ENCODE data around the gene FXYD4. TPM values are rescaled to one million over a fixed set of nuclear protein-coding genes. Genes with fewer than 3 reads are reported as not detected.

The FXYD4 gene
- total RNA-seq, 3 donors from 2014 or later: not detected

DNA sequence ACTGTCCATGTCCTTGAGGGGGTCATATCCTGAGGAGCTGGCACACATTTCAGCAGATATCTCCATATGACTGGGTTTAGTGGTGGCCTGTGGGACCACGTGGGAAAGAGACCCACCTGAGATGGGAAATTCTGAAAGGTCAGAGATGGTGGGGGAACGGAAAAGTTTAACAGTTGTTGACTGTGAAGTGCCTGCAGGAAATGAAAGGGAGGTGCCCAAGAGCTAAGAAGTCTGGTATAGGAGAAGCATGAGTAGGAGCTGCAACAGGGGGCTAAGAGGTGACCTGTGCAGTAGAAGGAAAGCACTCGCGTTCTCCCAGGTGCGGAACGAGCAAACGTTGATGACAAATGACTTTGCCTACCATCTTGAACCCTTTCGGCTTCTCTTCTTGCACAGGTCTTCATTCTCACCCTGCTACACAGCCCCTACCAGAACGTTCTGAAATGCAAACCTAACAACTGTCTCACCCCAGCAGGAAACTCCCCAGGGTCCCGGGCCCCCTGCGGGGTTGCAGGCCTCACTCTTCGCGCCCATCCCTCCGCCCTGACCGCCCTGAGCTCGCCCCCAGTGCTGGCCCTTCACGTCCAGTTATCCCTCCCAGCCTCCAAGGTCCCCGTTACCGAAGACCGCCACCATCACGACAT is 9.8 kb upstream of the FXYD4 start:
- Histone ChIP-seq H3K36me3 (ENCODE audit: low read depth) (no peaks in the 10 kb centered on the region), H3K9me3 (no peaks in the 10 kb centered on the region), H3K4me1 (ENCODE audit: low read depth) (peaks cover under 1% of the 10 kb centered on the region), H3K4me3 (peak overlapping the region; percentile 28)
- TF ChIP-seq, protein P1, sequence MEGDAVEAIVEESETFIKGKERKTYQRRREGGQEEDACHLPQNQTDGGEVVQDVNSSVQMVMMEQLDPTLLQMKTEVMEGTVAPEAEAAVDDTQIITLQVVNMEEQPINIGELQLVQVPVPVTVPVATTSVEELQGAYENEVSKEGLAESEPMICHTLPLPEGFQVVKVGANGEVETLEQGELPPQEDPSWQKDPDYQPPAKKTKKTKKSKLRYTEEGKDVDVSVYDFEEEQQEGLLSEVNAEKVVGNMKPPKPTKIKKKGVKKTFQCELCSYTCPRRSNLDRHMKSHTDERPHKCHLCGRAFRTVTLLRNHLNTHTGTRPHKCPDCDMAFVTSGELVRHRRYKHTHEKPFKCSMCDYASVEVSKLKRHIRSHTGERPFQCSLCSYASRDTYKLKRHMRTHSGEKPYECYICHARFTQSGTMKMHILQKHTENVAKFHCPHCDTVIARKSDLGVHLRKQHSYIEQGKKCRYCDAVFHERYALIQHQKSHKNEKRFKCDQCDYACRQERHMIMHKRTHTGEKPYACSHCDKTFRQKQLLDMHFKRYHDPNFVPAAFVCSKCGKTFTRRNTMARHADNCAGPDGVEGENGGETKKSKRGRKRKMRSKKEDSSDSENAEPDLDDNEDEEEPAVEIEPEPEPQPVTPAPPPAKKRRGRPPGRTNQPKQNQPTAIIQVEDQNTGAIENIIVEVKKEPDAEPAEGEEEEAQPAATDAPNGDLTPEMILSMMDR (IDR thresholded peaks at IDR 0.05): no peak
- DNase-seq (no peak), ATAC-seq (peak; percentile 3)
- intact Hi-C loops (cut with DNase I, micrococcal nuclease): no loop called here

- intact Hi-C loops (cut with DNase I, micrococcal nuclease): no loop called here
- no peaks in the 10 kb centered on the region for H3K4me1 ChIP-seq (ENCODE audit: low read depth)
- DNase-seq (peak; percentile 97 to 99 (median 98)), ATAC-seq (peak; percentile 98)
- no peaks in the 10 kb centered on the region for H3K36me3 ChIP-seq (ENCODE audit: low read depth)
- H3K4me3 ChIP-seq: peak overlapping the region; percentile 28
- TF ChIP-seq, protein P1 (IDR thresholded peaks at IDR 0.05): peak; percentile 49
- no peaks in the 10 kb centered on the region for H3K9me3 ChIP-seq
Observed at GRCh38 chr10:43362191-43362839, 9.1 kb upstream of the FXYD4 start.

DNA sequence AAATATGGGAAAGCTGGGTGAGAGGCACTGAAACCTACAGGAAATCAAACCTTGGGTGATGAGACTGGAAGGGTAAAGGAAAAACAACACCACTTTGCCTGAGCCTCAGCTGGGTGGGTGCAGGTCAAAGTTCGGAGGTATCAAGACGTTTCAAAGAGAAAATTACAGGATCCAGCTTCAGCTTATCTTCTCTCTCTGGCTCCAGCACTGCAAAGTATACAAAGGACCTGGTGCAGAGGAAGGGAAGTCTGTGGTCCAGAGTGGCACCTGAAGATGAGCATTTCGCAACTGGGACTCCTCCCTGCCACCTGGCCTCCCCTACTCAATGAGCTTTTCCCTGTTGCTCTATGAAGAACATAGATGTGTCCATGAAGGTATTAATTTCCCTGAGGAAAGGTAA is 6.4 kb upstream of the FXYD4 start:
- Histone ChIP-seq H3K4me3 (no peak overlapping the region), H3K4me1 (ENCODE audit: low read depth) (no peaks in the 10 kb centered on the region), H3K9me3 (no peaks in the 10 kb centered on the region), H3K36me3 (ENCODE audit: low read depth) (no peaks in the 10 kb centered on the region)
- DNase-seq (peak in 2 of 3 donors; percentile 2), ATAC-seq (no peak)
- intact Hi-C loops (cut with DNase I, micrococcal nuclease): no loop called here
- TF ChIP-seq, protein P1 (IDR thresholded peaks at IDR 0.05): no peak

DNA sequence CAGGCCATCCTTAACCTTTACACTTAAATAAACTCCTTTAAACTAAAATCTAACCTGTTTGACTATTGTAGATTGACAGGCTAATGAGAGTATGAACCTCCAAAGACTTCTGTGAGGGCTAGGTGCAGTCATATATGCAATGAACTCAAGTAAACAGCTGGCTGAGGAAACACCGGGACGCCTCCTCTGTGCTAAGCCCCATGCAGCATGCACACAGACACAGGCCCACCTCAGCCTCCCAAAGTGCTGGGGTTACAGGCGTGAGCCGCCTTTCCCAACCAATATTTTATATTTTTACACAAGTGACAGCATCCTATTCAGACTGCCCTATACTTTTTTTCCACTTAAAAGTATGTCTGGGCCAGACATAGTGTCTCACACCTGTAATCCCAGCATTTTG is 1.5 kb upstream of the FXYD4 start:
- Histone ChIP-seq H3K9me3 (no peaks in the 10 kb centered on the region), H3K36me3 (ENCODE audit: low read depth) (no peaks in the 10 kb centered on the region), H3K4me1 (ENCODE audit: low read depth) (no peaks in the 10 kb centered on the region), H3K4me3 (no peak overlapping the region)
- DNase-seq: peak in 1 of 3 donors; percentile 7
- intact Hi-C loops (cut with DNase I, micrococcal nuclease): no loop called here
- TF ChIP-seq, protein P1 (IDR thresholded peaks at IDR 0.05): no peak
- no peak for ATAC-seq

- H3K36me3 ChIP-seq (ENCODE audit: low read depth): no peaks in the 10 kb centered on the region
- H3K4me3 ChIP-seq: no peak overlapping the region
- no peaks in the 10 kb centered on the region for H3K9me3 ChIP-seq
- TF ChIP-seq, protein P1 (IDR thresholded peaks at IDR 0.05): no peak
- ATAC-seq: no peak
- intact Hi-C loops (cut with DNase I, micrococcal nuclease): no loop called here
- H3K4me1 ChIP-seq (ENCODE audit: low read depth): no peaks in the 10 kb centered on the region
- DNase-seq: peak in 1 of 3 donors; percentile 21
Observed at GRCh38 chr10:43370671-43371215, 693 bp upstream of the FXYD4 start.
